HCT116 (cell line): ENCODE measurements around the gene LRRK1.

Experiments
- CTCF ChIP-seq, 3 experiments: fragments of 200-600 bp in 1 of 3; sonication (generic) in 1 of 3; IDR thresholded peaks in 2 of 3; conservative IDR thresholded peaks in 1 of 3; 2 replicates each; pipeline ENCODE4 v1.5.1; 2012 to 2017; ENCODE audit warnings: low read depth in 2 of 3, low read length in 2 of 3, antibody characterized with exemption in 1 of 3, borderline replicate concordance in 1 of 3, control low read depth in 1 of 3, mild to moderate bottlenecking in 1 of 3, mixed read lengths in 1 of 3, mixed run types in 1 of 3, moderate library complexity in 1 of 3; ENCODE audit not compliant: insufficient read depth in 1 of 3
- EZH2 ChIP-seq: fragments of 200-600 bp; sonication (generic); IDR thresholded peaks from 2 replicates; pipeline ENCODE4 v1.6.1; 2017; ENCODE audit warnings: antibody characterized with exemption, mixed run types
- EZH2phosphoT487 ChIP-seq: fragments of 200-600 bp; IDR thresholded peaks from 2 replicates; pipeline ENCODE4 v1.6.1; 2018; ENCODE audit warnings: antibody characterized with exemption, borderline replicate concordance
- MAX ChIP-seq: IDR thresholded peaks from 2 replicates; pipeline ENCODE4 v1.6.1; 2012
- POLR2AphosphoS5 ChIP-seq: IDR thresholded peaks from 2 replicates; pipeline ENCODE4 v1.6.1; 2011; ENCODE audit warnings: mild to moderate bottlenecking, low read depth, low read length, moderate library complexity
- RAD21 ChIP-seq: IDR thresholded peaks from 2 replicates; pipeline ENCODE4 v1.6.1; 2012; ENCODE audit warnings: low read depth, mild to moderate bottlenecking
- REST ChIP-seq: IDR thresholded peaks from 2 replicates; pipeline ENCODE4 v1.6.1; 2012; ENCODE audit warnings: low read depth
- SIN3A ChIP-seq: IDR thresholded peaks from 2 replicates; pipeline ENCODE4 v1.6.1; 2012; ENCODE audit warnings: low read depth
- TCF7L2 ChIP-seq: IDR thresholded peaks from 2 replicates; pipeline ENCODE4 v1.7.0; 2011; ENCODE audit warnings: borderline replicate concordance, inconsistent platforms; ENCODE audit not compliant: insufficient read depth, insufficient read length; ENCODE audit errors: extremely low read depth
- ZBTB33 ChIP-seq: IDR thresholded peaks from 2 replicates; pipeline ENCODE4 v1.6.1; 2011; ENCODE audit warnings: mild to moderate bottlenecking, low read length, moderate library complexity; ENCODE audit not compliant: insufficient replicate concordance; ENCODE audit errors: extremely low read depth

GRCh38 chr15:100928632-100929280 is 9.6 kb downstream of the LRRK1 start:
- TF ChIP-seq REST (no peak), CTCF (IDR thresholded peaks at IDR 0.05 in 2 of 3, conservative IDR thresholded peaks at IDR 0.05 in 1 of 3; ENCODE audit: borderline replicate concordance in 1 of 3, insufficient read depth in 1 of 3, low read depth in 2 of 3, low read length in 2 of 3) (no peak), POLR2AphosphoS5 (no peak), RAD21 (no peak), EZH2 (no peak), EZH2phosphoT487 (no peak), MAX (no peak), SIN3A (no peak), ZBTB33 (no peak), TCF7L2 (no peak)
